Neuronal stem cell (in vitro differentiated cells): Measurements from ENCODE around the gene ERC2.

Experiments used
- DNase-seq: peaks from one replicate; pipeline ENCODE4 v3.0.0-alpha.2; 2013; ENCODE audit warnings: low spot score
- H2AFZ ChIP-seq: one replicate; pipeline ENCODE4 v1.6.1; 2013; ENCODE audit warnings: mild to moderate bottlenecking, low read length, inconsistent platforms
- H2AK5ac ChIP-seq: 2 replicates; pipeline ENCODE4 v1.6.1; 2013; ENCODE audit warnings: low read depth, mild to moderate bottlenecking, inconsistent platforms, low read length, moderate library complexity, mixed read lengths
- H2BK120ac ChIP-seq: 2 replicates; pipeline ENCODE4 v1.6.1; 2013; ENCODE audit warnings: low read depth, mild to moderate bottlenecking, inconsistent platforms, low read length, moderate library complexity, mixed read lengths
- H2BK12ac ChIP-seq: one replicate; pipeline ENCODE4 v1.6.1; 2013; ENCODE audit warnings: low read length, inconsistent platforms
- H2BK15ac ChIP-seq: 2 replicates; pipeline ENCODE4 v1.6.1; 2013; ENCODE audit warnings: mild to moderate bottlenecking, low read length, inconsistent platforms, mixed read lengths
- H2BK5ac ChIP-seq: one replicate; pipeline ENCODE4 v1.6.1; 2013; ENCODE audit warnings: inconsistent platforms, mild to moderate bottlenecking, low read length, moderate library complexity
- H3K14ac ChIP-seq: one replicate; pipeline ENCODE4 v1.6.1; 2013; ENCODE audit warnings: low read length, inconsistent platforms
- H3K18ac ChIP-seq: 2 replicates; pipeline ENCODE4 v1.6.1; 2013; ENCODE audit warnings: low read length, inconsistent platforms
- H3K23ac ChIP-seq: 2 replicates; pipeline ENCODE4 v1.6.1; 2013; ENCODE audit warnings: low read depth, mild to moderate bottlenecking, mixed read lengths, low read length, inconsistent platforms; ENCODE audit not compliant: poor library complexity
- H3K27ac ChIP-seq: replicated peaks from 3 replicates; pipeline ENCODE4 v1.5.1; 2013; ENCODE audit warnings: low read length, inconsistent platforms
- H3K27me3 ChIP-seq, 3 experiments: 2 replicates each; pipeline ENCODE4 v1.6.1; 2013; ENCODE audit warnings: low read length in 3 of 3, mild to moderate bottlenecking in 2 of 3, inconsistent platforms in 1 of 3, low read depth in 1 of 3, mixed read lengths in 1 of 3, moderate library complexity in 1 of 3; ENCODE audit not compliant: control insufficient read depth in 3 of 3, insufficient read depth in 3 of 3
- H3K36me3 ChIP-seq, 2 donors: replicated peaks in 1 of 2; 2 replicates each; pipeline ENCODE4 v1.6.1; 2013; ENCODE audit warnings: low read length in 2 of 2; ENCODE audit not compliant: control insufficient read depth in 2 of 2, insufficient read depth in 2 of 2
- H3K4ac ChIP-seq: 2 replicates; pipeline ENCODE4 v1.6.1; 2013; ENCODE audit warnings: inconsistent platforms, mild to moderate bottlenecking, low read length, moderate library complexity
- H3K4me1 ChIP-seq, 2 donors: 1 replicate in 1 of 2; 2 replicates in 1 of 2; pipeline ENCODE4 v1.6.1; 2013; ENCODE audit warnings: low read length in 2 of 2, low read depth in 1 of 2; ENCODE audit not compliant: control insufficient read depth in 2 of 2, insufficient read depth in 1 of 2
- H3K4me2 ChIP-seq: one replicate; pipeline ENCODE4 v1.6.1; 2013; ENCODE audit warnings: mild to moderate bottlenecking, low read length, inconsistent platforms; ENCODE audit not compliant: insufficient read depth, poor library complexity, severe bottlenecking
- H3K4me3 ChIP-seq, 2 donors: 2 replicates each; pipeline ENCODE4 v1.5.1; 2013; ENCODE audit warnings: low read length in 2 of 2, mild to moderate bottlenecking in 2 of 2, inconsistent platforms in 1 of 2, moderate library complexity in 1 of 2
- H3K79me1 ChIP-seq: one replicate; pipeline ENCODE4 v1.6.1; 2013; ENCODE audit warnings: low read depth, mild to moderate bottlenecking, inconsistent platforms, low read length, moderate library complexity
- H3K9ac ChIP-seq: one replicate; pipeline ENCODE4 v1.6.1; 2013; ENCODE audit warnings: mild to moderate bottlenecking, low read depth, low read length, inconsistent platforms; ENCODE audit not compliant: poor library complexity
- H3K9me3 ChIP-seq, 2 donors: replicated peaks in 1 of 2; 2 replicates each; pipeline versions ENCODE3 to v1.6.1; 2013; ENCODE audit warnings: low read length in 2 of 2, mild to moderate bottlenecking in 2 of 2, inconsistent platforms in 1 of 2, low read depth in 1 of 2, mixed read lengths in 1 of 2, moderate library complexity in 1 of 2; ENCODE audit not compliant: control insufficient read depth in 2 of 2, insufficient read depth in 1 of 2
- H4K8ac ChIP-seq: one replicate; pipeline ENCODE4 v1.6.1; 2013; ENCODE audit warnings: low read depth, mild to moderate bottlenecking, inconsistent platforms, low read length, moderate library complexity
- H4K91ac ChIP-seq: one replicate; pipeline ENCODE4 v1.6.1; 2013; ENCODE audit warnings: low read length, low read depth, mild to moderate bottlenecking, inconsistent platforms; ENCODE audit not compliant: poor library complexity
- WGBS, 2 donors: extraction: QIAGEN DNeasy Blood & Tissue Kit; methylation state at CpG; one replicate each; pipeline ENCODE4 v1.1.7; 2013; ENCODE audit warnings: missing lambda C conversion rate in 2 of 2, mixed read lengths in 1 of 2; ENCODE audit not compliant: insufficient read length in 2 of 2, insufficient replicate concordance in 1 of 2; ENCODE audit errors: extremely low coverage in 2 of 2; 5-methylcytosine and 5-hydroxymethylcytosine counted together

ERC2 gene

DNA sequence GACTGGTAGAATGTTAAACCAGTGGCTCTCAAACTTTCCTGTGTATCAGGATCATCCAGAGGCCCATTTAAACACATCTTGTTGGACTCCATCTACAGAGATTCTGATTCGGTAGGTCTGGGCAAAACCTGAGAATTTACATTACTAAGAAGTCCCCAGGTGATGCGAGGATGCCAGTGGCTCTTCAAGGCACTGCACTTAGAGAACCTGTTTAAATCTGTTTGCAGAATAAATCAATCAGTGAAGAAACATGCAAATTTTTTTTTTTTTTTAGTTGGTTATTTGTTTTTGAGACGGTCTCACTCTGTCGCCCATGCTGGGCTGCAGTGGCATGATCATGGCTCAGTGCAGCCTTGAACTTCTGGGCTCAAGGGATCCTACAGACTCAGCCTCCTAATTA, 863.4 kb downstream of the ERC2 start:
- Histone ChIP-seq H2BK15ac (no peak overlapping the region), H3K23ac (no peak overlapping the region), H4K8ac (no peak overlapping the region), H3K18ac (no peak overlapping the region), H3K36me3 (no peaks in the 10 kb centered on the region), H3K4me2 (no peak overlapping the region), H2AK5ac (no peak overlapping the region), H3K4me3 (no peak overlapping the region), H2BK120ac (no peak overlapping the region), H2BK12ac (no peak overlapping the region), H3K27me3 (no peaks in the 10 kb centered on the region), H2BK5ac (no peak overlapping the region), H3K4ac (no peak overlapping the region), H4K91ac (no peak overlapping the region), H2AFZ (no peak overlapping the region), H3K14ac (no peak overlapping the region), H3K79me1 (no peaks in the 10 kb centered on the region), H3K4me1 (peaks cover 0 to 6% of the 10 kb centered on the region in 2 donors), H3K9me3 (no peaks in the 10 kb centered on the region), H3K9ac (no peak overlapping the region), H3K27ac (no peak overlapping the region)
- no CpG with 5 or more reads among the region's 4 CpGs for WGBS, 2 donors
- DNase-seq: no peak

DNA sequence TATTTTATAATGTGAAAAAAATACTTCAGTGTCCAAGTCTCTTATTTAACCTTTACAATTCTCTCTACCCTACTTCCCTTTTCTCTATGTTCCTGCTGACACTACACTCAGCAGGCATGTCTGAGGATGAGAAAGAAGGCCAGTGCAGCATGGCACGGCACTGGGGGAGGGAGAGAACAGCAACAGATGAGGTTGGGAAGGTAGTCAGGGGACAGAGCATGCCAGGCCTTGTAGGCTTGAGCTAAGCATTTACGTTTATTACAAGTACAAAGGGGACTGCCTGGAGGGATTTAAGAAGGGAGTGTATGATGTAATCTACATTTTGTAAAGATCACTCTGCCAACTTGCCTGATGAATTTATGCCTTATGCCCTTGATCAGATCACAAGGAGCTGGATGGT, 863.9 kb downstream of the ERC2 start:
- Histone ChIP-seq H2BK120ac (no peak overlapping the region), H3K18ac (no peak overlapping the region), H2BK12ac (no peak overlapping the region), H4K8ac (no peak overlapping the region), H3K23ac (no peak overlapping the region), H4K91ac (no peak overlapping the region), H3K4me2 (no peak overlapping the region), H3K4me3 (no peak overlapping the region), H3K79me1 (no peaks in the 10 kb centered on the region), H3K9me3 (no peaks in the 10 kb centered on the region), H3K4ac (no peak overlapping the region), H2AK5ac (no peak overlapping the region), H3K36me3 (no peaks in the 10 kb centered on the region), H3K27ac (no peak overlapping the region), H2BK5ac (no peak overlapping the region), H3K14ac (no peak overlapping the region), H3K4me1 (peaks cover 0 to 6% of the 10 kb centered on the region in 2 donors), H2AFZ (no peak overlapping the region), H2BK15ac (no peak overlapping the region), H3K9ac (no peak overlapping the region), H3K27me3 (no peaks in the 10 kb centered on the region)
- no CpG with 5 or more reads among the region's 2 CpGs for WGBS, 2 donors
- DNase-seq: no peak

GRCh38 chr3:55601366-55602080, 866.7 kb downstream of the ERC2 start:
- Histone ChIP-seq H3K23ac (no peak overlapping the region), H3K36me3 (no peaks in the 10 kb centered on the region), H2BK5ac (no peak overlapping the region), H3K9me3 (no peaks in the 10 kb centered on the region), H3K18ac (no peak overlapping the region), H3K4me1 (peaks cover 0 to 2% of the 10 kb centered on the region in 2 donors), H3K79me1 (no peaks in the 10 kb centered on the region), H3K4me2 (no peak overlapping the region), H2BK120ac (no peak overlapping the region), H3K9ac (no peak overlapping the region), H3K27me3 (no peaks in the 10 kb centered on the region), H3K14ac (no peak overlapping the region), H2BK15ac (no peak overlapping the region), H2BK12ac (no peak overlapping the region), H2AFZ (peak overlapping the region; percentile 15), H3K4me3 (no peak overlapping the region), H2AK5ac (no peak overlapping the region), H3K4ac (no peak overlapping the region), H4K91ac (no peak overlapping the region), H4K8ac (no peak overlapping the region), H3K27ac (no peak overlapping the region)
- DNase-seq: no peak
- no CpG with 5 or more reads among the region's 10 CpGs for WGBS, 2 donors

DNA sequence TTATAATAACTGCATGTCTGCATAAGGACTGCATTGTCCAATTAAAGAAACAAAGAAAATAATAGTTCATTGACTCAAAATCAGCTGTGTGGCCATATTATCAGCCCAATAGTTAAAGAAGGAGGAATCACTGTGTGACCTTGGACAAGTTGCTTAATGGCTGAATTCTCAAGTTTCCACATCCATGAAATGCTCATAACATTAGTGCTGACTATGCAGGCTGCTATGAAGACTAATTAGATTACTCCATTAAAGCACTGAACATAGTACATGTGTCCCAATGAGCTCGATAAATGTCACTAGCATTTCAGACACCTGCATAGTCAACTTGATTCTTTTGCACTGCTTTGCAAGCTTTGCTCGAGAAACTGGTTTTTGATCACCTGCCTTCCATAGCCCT, 870.0 kb downstream of the ERC2 start:
- H3K4me2 ChIP-seq: no peak overlapping the region
- no peak overlapping the region for H3K9ac ChIP-seq
- WGBS, 2 donors: no CpG with 5 or more reads among the region's 2 CpGs
- no peak overlapping the region for H2BK12ac ChIP-seq
- no peaks in the 10 kb centered on the region for H3K36me3 ChIP-seq
- H4K8ac ChIP-seq: no peak overlapping the region
- H2BK5ac ChIP-seq: no peak overlapping the region
- H3K4me3 ChIP-seq: no peak overlapping the region
- no peak overlapping the region for H3K18ac ChIP-seq
- no peak overlapping the region for H3K27ac ChIP-seq
- H2AK5ac ChIP-seq: no peak overlapping the region
- no peak overlapping the region for H2AFZ ChIP-seq
- H2BK120ac ChIP-seq: no peak overlapping the region
- no peaks in the 10 kb centered on the region for H3K9me3 ChIP-seq
- DNase-seq: no peak
- no peak overlapping the region for H2BK15ac ChIP-seq
- no peak overlapping the region for H3K23ac ChIP-seq
- no peak overlapping the region for H3K14ac ChIP-seq
- no peak overlapping the region for H4K91ac ChIP-seq
- H3K4ac ChIP-seq: no peak overlapping the region
- H3K79me1 ChIP-seq: no peaks in the 10 kb centered on the region
- H3K4me1 ChIP-seq: peaks cover 0 to 2% of the 10 kb centered on the region in 2 donors
- H3K27me3 ChIP-seq: no peaks in the 10 kb centered on the region
